Activated CD4-positive, alpha-beta T cell treated with anti-CD3 and anti-CD28 coated beads, Interleukin-2, amount 10 ng/mL, durations not matched to agents 24 days and 14 days (primary cell): Measurements from ENCODE around the gene UBE2F. TPM values are rescaled to one million over a fixed set of nuclear protein-coding genes. Genes with fewer than 3 reads are reported as not detected.
"Not testable (repeated sequence)": the region's sequence is repeated elsewhere in the genome, so short reads cannot be mapped to it uniquely, and the experiment has no call there.

Experiments
- DNase-seq: peaks from one replicate; pipeline ENCODE4 v3.0.0; 2022
- H3K27ac Mint-ChIP-seq: one replicate; pipeline ENCODE4 v1.8.0; 2022; ENCODE audit warnings: mild to moderate bottlenecking, mixed read lengths
- H3K27me3 Mint-ChIP-seq: one replicate; pipeline ENCODE4 v1.8.0; 2022; ENCODE audit warnings: mixed read lengths
- H3K36me3 Mint-ChIP-seq: one replicate; pipeline ENCODE4 v1.8.0; 2022; ENCODE audit warnings: low read depth, mild to moderate bottlenecking, mixed read lengths
- H3K4me1 Mint-ChIP-seq: one replicate; pipeline ENCODE4 v1.8.0; 2021; ENCODE audit warnings: mixed read lengths
- H3K4me3 Mint-ChIP-seq: one replicate; pipeline ENCODE4 v1.8.0; 2022; ENCODE audit warnings: mild to moderate bottlenecking, moderate library complexity, mixed read lengths
- H3K9me3 Mint-ChIP-seq: one replicate; pipeline ENCODE4 v1.8.0; 2021; ENCODE audit warnings: mixed read lengths
- intact Hi-C: fragments of 100-400 bp; cut with micrococcal nuclease; formaldehyde crosslinking; loops from one replicate; pipeline ENCODE4 v1.15.1; 2023
- total RNA-seq: library from RNA; stranded (reverse); gene quantifications from 2 replicates; pipeline ENCODE4 v1.2.3, GENCODE V29; 2022

UBE2F gene
- total RNA-seq, 1 donor from 2014 or later, result 124 TPM

GRCh38 chr2:237956402-237956736 lies 10.4 kb upstream of the UBE2F start:
- no peak for DNase-seq
- intact Hi-C loops, result no loop called here
- no peaks in the 10 kb centered on the region for H3K9me3 Mint-ChIP-seq
- H3K4me3 Mint-ChIP-seq, result no peak overlapping the region
- H3K27me3 Mint-ChIP-seq, result peaks cover 30% of the 10 kb centered on the region
- H3K4me1 Mint-ChIP-seq, result peaks cover 3% of the 10 kb centered on the region
- no peak overlapping the region for H3K27ac Mint-ChIP-seq
- no peaks in the 10 kb centered on the region for H3K36me3 Mint-ChIP-seq

GRCh38 chr2:237961637-237962036 lies 5.2 kb upstream of the UBE2F start:
- no peak overlapping the region for H3K4me3 Mint-ChIP-seq
- no peaks in the 10 kb centered on the region for H3K9me3 Mint-ChIP-seq
- H3K27me3 Mint-ChIP-seq, result peaks cover 16% of the 10 kb centered on the region
- H3K36me3 Mint-ChIP-seq, result peaks cover 2% of the 10 kb centered on the region
- DNase-seq, result no peak
- intact Hi-C loops, result no loop called here
- H3K4me1 Mint-ChIP-seq, result peaks cover 5% of the 10 kb centered on the region
- no peak overlapping the region for H3K27ac Mint-ChIP-seq

- Mint-ChIP-seq H3K4me1 (peaks cover 2% of the 10 kb centered on the region), H3K36me3 (peaks cover 4% of the 10 kb centered on the region), H3K27ac (no peak overlapping the region), H3K4me3 (no peak overlapping the region), H3K9me3 (no peaks in the 10 kb centered on the region), H3K27me3 (peaks cover 7% of the 10 kb centered on the region)
- DNase-seq, result no peak
- intact Hi-C loops, result no loop called here
These were observed 4.3 kb upstream of the UBE2F start for GRCh38 chr2:237962432-237963084.

GRCh38 chr2:237963490-237963991 lies 3.3 kb upstream of the UBE2F start:
- peaks cover 10% of the 10 kb centered on the region for H3K36me3 Mint-ChIP-seq
- intact Hi-C loops, H3K4me3 Mint-ChIP-seq, H3K4me1 Mint-ChIP-seq, H3K27ac Mint-ChIP-seq, H3K9me3 Mint-ChIP-seq, H3K27me3 Mint-ChIP-seq, DNase-seq: not testable (repeated sequence)

- intact Hi-C loops, result no loop called here
- H3K4me3 Mint-ChIP-seq, result no peak overlapping the region
- peaks cover under 1% of the 10 kb centered on the region for H3K27me3 Mint-ChIP-seq
- peaks cover 16% of the 10 kb centered on the region for H3K4me1 Mint-ChIP-seq
- no peak overlapping the region for H3K27ac Mint-ChIP-seq
- H3K36me3 Mint-ChIP-seq, result peaks cover 15% of the 10 kb centered on the region
- H3K9me3 Mint-ChIP-seq, result no peaks in the 10 kb centered on the region
- no peak for DNase-seq
These were observed 2.6 kb upstream of the UBE2F start for GRCh38 chr2:237964194-237964577.

- H3K4me3 Mint-ChIP-seq, result peak overlapping the region; percentile 42
- no peak for DNase-seq
- H3K27me3 Mint-ChIP-seq, result no peaks in the 10 kb centered on the region
- no peak overlapping the region for H3K27ac Mint-ChIP-seq
- H3K9me3 Mint-ChIP-seq, result no peaks in the 10 kb centered on the region
- H3K4me1 Mint-ChIP-seq, result peaks cover 22% of the 10 kb centered on the region
- peaks cover 21% of the 10 kb centered on the region for H3K36me3 Mint-ChIP-seq
- intact Hi-C loops, result no loop called here
These were observed 2.0 kb upstream of the UBE2F start for GRCh38 chr2:237964578-237965404.

- H3K9me3 Mint-ChIP-seq, DNase-seq, H3K27me3 Mint-ChIP-seq, H3K27ac Mint-ChIP-seq: not testable (repeated sequence)
- intact Hi-C loops, result loop anchor here (1.0 to 2.0 kb wide), 4 partner anchors 43 to 322 kb away; partner anchors contain the start of genes ILKAP and PER2
- H3K36me3 Mint-ChIP-seq, result peaks cover 27% of the 10 kb centered on the region
- peaks cover 29% of the 10 kb centered on the region for H3K4me1 Mint-ChIP-seq
- peak overlapping the region; percentile 84 for H3K4me3 Mint-ChIP-seq
These were observed 970 bp upstream of the UBE2F start for GRCh38 chr2:237965844-237966243.

- H3K27me3 Mint-ChIP-seq, result no peaks in the 10 kb centered on the region
- peak overlapping the region; percentile 71 for H3K27ac Mint-ChIP-seq
- intact Hi-C loops, result loop anchor here (1.0 to 2.0 kb wide), 4 partner anchors 43 to 322 kb away; partner anchors contain the start of genes ILKAP and PER2
- DNase-seq, result no peak
- H3K4me1 Mint-ChIP-seq, result peaks cover 29% of the 10 kb centered on the region
- H3K36me3 Mint-ChIP-seq, result peaks cover 29% of the 10 kb centered on the region
- no peaks in the 10 kb centered on the region for H3K9me3 Mint-ChIP-seq
- peak overlapping the region; percentile 84 for H3K4me3 Mint-ChIP-seq
These were observed 607 bp upstream of the UBE2F start for GRCh38 chr2:237966250-237966564.

- H3K36me3 Mint-ChIP-seq, result peaks cover 29% of the 10 kb centered on the region
- peak overlapping the region; percentile 92 for H3K27ac Mint-ChIP-seq
- no peaks in the 10 kb centered on the region for H3K9me3 Mint-ChIP-seq
- DNase-seq, result peak; percentile 73
- peak overlapping the region; percentile 94 for H3K4me3 Mint-ChIP-seq
- peaks cover 34% of the 10 kb centered on the region for H3K4me1 Mint-ChIP-seq
- no peaks in the 10 kb centered on the region for H3K27me3 Mint-ChIP-seq
- intact Hi-C loops, result loop anchor here (1.0 to 2.0 kb wide), 3 partner anchors 58 to 271 kb away; partner anchors contain the start of gene ILKAP
These were observed 693 bp downstream of the UBE2F start for GRCh38 chr2:237967463-237967951.

GRCh38 chr2:237968048-237968862 lies 1.4 kb downstream of the UBE2F start:
- Mint-ChIP-seq H3K27me3 (no peaks in the 10 kb centered on the region), H3K36me3 (peaks cover 30% of the 10 kb centered on the region), H3K27ac (peak overlapping the region; percentile 92), H3K4me3 (peak overlapping the region; percentile 94), H3K9me3 (no peaks in the 10 kb centered on the region), H3K4me1 (peaks cover 35% of the 10 kb centered on the region)
- DNase-seq, result peak; percentile 91
- intact Hi-C loops, result loop anchor here (1.0 to 2.0 kb wide), 5 partner anchors 31 to 295 kb away; partner anchors contain the start of gene SCLY

- Mint-ChIP-seq H3K36me3 (peaks cover 44% of the 10 kb centered on the region), H3K9me3 (no peaks in the 10 kb centered on the region)
These were observed 4.8 kb downstream of the UBE2F start for GRCh38 chr2:237971661-237972060.

GRCh38 chr2:237972211-237972610 lies 5.4 kb downstream of the UBE2F start:
- Mint-ChIP-seq H3K9me3 (no peaks in the 10 kb centered on the region), H3K4me3 (no peak overlapping the region), H3K36me3 (peaks cover 45% of the 10 kb centered on the region), H3K27me3 (no peaks in the 10 kb centered on the region), H3K4me1 (peaks cover 42% of the 10 kb centered on the region), H3K27ac (no peak overlapping the region)
- no peak for DNase-seq
- intact Hi-C loops, result no loop called here

More at GRCh38 chr2:237971661-237972060, 4.8 kb downstream of the UBE2F start:
- Mint-ChIP-seq H3K27ac (peak overlapping the region; percentile 5), H3K27me3 (no peaks in the 10 kb centered on the region), H3K4me1 (peaks cover 40% of the 10 kb centered on the region), H3K4me3 (no peak overlapping the region)
- intact Hi-C loops, result no loop called here
- no peak for DNase-seq

GRCh38 chr2:237972936-237973335 lies 6.1 kb downstream of the UBE2F start:
- peaks cover 46% of the 10 kb centered on the region for H3K36me3 Mint-ChIP-seq
- H3K4me1 Mint-ChIP-seq, result peaks cover 46% of the 10 kb centered on the region
- intact Hi-C loops, result no loop called here
- no peak overlapping the region for H3K4me3 Mint-ChIP-seq
- no peak overlapping the region for H3K27ac Mint-ChIP-seq
- DNase-seq, result no peak
- no peaks in the 10 kb centered on the region for H3K27me3 Mint-ChIP-seq
- no peaks in the 10 kb centered on the region for H3K9me3 Mint-ChIP-seq
